SK-N-MC (cell line): Measurements from ENCODE around the gene EIF2S3.

Experiments used
- EZH2 ChIP-seq: fragments of 200-600 bp; sonication (generic); IDR thresholded peaks from one replicate; pipeline ENCODE4 v1.6.1; 2017; ENCODE audit warnings: antibody characterized with exemption
- POLR2AphosphoS5 ChIP-seq: IDR thresholded peaks from 2 replicates; pipeline ENCODE4 v1.6.1; 2012; ENCODE audit warnings: mild to moderate bottlenecking, low read depth, low read length, borderline replicate concordance

GRCh38 chrX:24055043-24055356 is 244 bp downstream of the EIF2S3 start:
- TF ChIP-seq EZH2 = no peak
- no peak for TF ChIP-seq POLR2AphosphoS5
